Measurements from ENCODE around the gene GINS3. TPM values are rescaled to one million over a fixed set of nuclear protein-coding genes. Genes with fewer than 3 reads are reported as not detected.

Gene GINS3
- total RNA-seq, 3 donors from 2014 or later, result 2.6 to 5.2 (median 4.0) TPM

GRCh38 chr16:58417035-58417434, 24.8 kb downstream of the GINS3 start:
- H3K4me3 ChIP-seq, result no peak overlapping the region
- ATAC-seq (no peak), DNase-seq (no peak)
- H3K36me3 ChIP-seq (ENCODE audit: low read depth), result no peaks in the 10 kb centered on the region
- no peaks in the 10 kb centered on the region for H3K4me1 ChIP-seq (ENCODE audit: low read depth)
- no peaks in the 10 kb centered on the region for H3K9me3 ChIP-seq
- intact Hi-C loops (cut with DNase I, micrococcal nuclease), result no loop called here
- no peak for TF ChIP-seq CTCF (IDR thresholded peaks at IDR 0.05)

- no peaks in the 10 kb centered on the region for H3K36me3 ChIP-seq (ENCODE audit: low read depth)
- no peak for DNase-seq
- no peak overlapping the region for H3K4me3 ChIP-seq
- no peak for TF ChIP-seq CTCF (IDR thresholded peaks at IDR 0.05)
- no peaks in the 10 kb centered on the region for H3K9me3 ChIP-seq
- intact Hi-C loops (cut with DNase I, micrococcal nuclease), result no loop called here
- H3K4me1 ChIP-seq (ENCODE audit: low read depth), result no peaks in the 10 kb centered on the region
- ATAC-seq, result no peak
Observed at GRCh38 chr16:58417600-58417999, 25.3 kb downstream of the GINS3 start.

GRCh38 chr16:58418026-58418425, 25.8 kb downstream of the GINS3 start:
- no peaks in the 10 kb centered on the region for H3K9me3 ChIP-seq
- no peaks in the 10 kb centered on the region for H3K4me1 ChIP-seq (ENCODE audit: low read depth)
- intact Hi-C loops (cut with DNase I, micrococcal nuclease), result no loop called here
- no peak for ATAC-seq
- TF ChIP-seq CTCF (IDR thresholded peaks at IDR 0.05), result no peak
- no peaks in the 10 kb centered on the region for H3K36me3 ChIP-seq (ENCODE audit: low read depth)
- H3K4me3 ChIP-seq, result no peak overlapping the region
- DNase-seq, result no peak

GRCh38 chr16:58418601-58419000, 26.3 kb downstream of the GINS3 start:
- ATAC-seq (no peak), DNase-seq (no peak)
- TF ChIP-seq CTCF (IDR thresholded peaks at IDR 0.05), result no peak
- H3K9me3 ChIP-seq, result no peaks in the 10 kb centered on the region
- no peaks in the 10 kb centered on the region for H3K4me1 ChIP-seq (ENCODE audit: low read depth)
- no peak overlapping the region for H3K4me3 ChIP-seq
- intact Hi-C loops (cut with DNase I, micrococcal nuclease), result no loop called here
- no peaks in the 10 kb centered on the region for H3K36me3 ChIP-seq (ENCODE audit: low read depth)

GRCh38 chr16:58419241-58419990, 27.1 kb downstream of the GINS3 start:
- intact Hi-C loops (cut with DNase I, micrococcal nuclease), result no loop called here
- no peaks in the 10 kb centered on the region for H3K9me3 ChIP-seq
- no peak overlapping the region for H3K4me3 ChIP-seq
- ATAC-seq, result no peak
- TF ChIP-seq CTCF (IDR thresholded peaks at IDR 0.05), result no peak
- DNase-seq, result no peak
- H3K4me1 ChIP-seq (ENCODE audit: low read depth), result no peaks in the 10 kb centered on the region
- no peaks in the 10 kb centered on the region for H3K36me3 ChIP-seq (ENCODE audit: low read depth)

Measured in mucosa of descending colon (tissue), 3 donors.